ENCODE measurements around the gene PEX5. TPM values are rescaled to one million over a fixed set of nuclear protein-coding genes. Genes with fewer than 3 reads are reported as not detected.

The PEX5 gene
- total RNA-seq, result 25.7 and 31.9 TPM in 2 replicates

DNA sequence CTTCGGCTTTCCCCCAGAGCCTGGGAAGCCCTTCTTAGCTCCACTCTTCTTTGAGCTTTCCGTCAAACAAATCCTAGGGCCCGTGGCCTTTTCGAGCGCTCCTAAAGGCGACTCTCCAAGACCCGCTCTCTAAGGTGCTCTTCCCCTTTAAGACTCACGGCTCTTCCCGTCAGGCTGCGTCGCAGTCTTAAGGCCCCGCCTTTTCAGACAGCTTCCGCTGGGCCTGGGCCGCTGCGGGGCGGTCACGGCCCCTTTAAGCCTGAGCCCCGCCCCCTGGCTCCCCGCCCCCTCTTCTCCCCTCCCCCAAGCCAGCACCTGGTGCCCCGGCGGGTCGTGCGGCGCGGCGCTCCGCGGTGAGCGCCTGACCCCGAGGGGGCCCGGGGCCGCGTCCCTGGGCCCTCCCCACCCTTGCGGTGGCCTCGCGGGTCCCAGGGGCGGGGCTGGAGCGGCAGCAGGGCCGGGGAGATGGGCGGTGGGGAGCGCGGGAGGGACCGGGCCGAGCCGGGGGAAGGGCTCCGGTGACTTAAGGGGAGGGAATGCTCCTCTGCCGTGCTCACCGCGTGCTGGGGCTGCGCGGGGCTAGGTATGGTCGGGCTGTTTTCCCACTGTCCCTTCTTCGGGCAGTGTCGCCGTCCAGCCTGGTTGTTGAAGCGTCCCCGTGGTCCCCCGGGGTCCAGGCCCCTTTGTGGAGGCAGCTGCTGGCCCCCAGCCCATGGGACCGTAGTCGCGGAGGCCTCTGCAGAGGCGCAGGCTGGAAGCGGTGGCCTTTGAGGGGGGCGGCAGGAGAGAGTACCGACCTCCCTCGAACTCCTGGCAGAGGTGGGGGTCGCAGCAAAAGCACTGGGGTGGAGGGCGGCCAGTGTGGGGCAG lies at the start of gene PEX5:
Gene PEX5 (plus strand): TSS at position 289 of the 870 bp plus-strand sequence. CDS start 692 bp downstream, outside the sequence.

Other genes starting within 250 kb of the PEX5 start
- gene RNU7-1, start 245.9 kb upstream of the PEX5 start, total RNA-seq, result not detected in 2 replicates
- 335 and 341 TPM in 2 replicates for gene C12orf57, start 245.7 kb upstream of the PEX5 start, total RNA-seq
- 0.20 TPM in 1 of 2 replicates, not detected in the other for gene PTPN6, start 238.3 kb upstream of the PEX5 start, total RNA-seq
- 189 and 216 TPM in 2 replicates for gene PHB2, start 219.0 kb upstream of the PEX5 start, total RNA-seq
- gene EMG1, start 218.8 kb upstream of the PEX5 start, total RNA-seq, result 20.2 and 22.3 TPM in 2 replicates
- 32.1 and 35.9 TPM in 2 replicates for gene LPCAT3, start 171.2 kb upstream of the PEX5 start, total RNA-seq
- 537 and 545 TPM in 2 replicates for gene C1S, start 129.0 kb upstream of the PEX5 start, total RNA-seq
- 903 and 1,151 TPM in 2 replicates for gene C1R, start 97.2 kb upstream of the PEX5 start, total RNA-seq
- 96.4 and 105 TPM in 2 replicates for gene C1RL, start 80.5 kb upstream of the PEX5 start, total RNA-seq
- gene RBP5, start 60.8 kb upstream of the PEX5 start, total RNA-seq, result not detected in 2 replicates
- 8.7 and 13.9 TPM in 2 replicates for gene CLSTN3, start 59.3 kb upstream of the PEX5 start, total RNA-seq
- gene ACSM4, start 114.4 kb downstream of the PEX5 start, total RNA-seq, result not detected in 2 replicates

Data from cardiac ventricle fibroblast (primary cell).